Measurements from ENCODE around the gene IL1R2.

The IL1R2 gene

DNA sequence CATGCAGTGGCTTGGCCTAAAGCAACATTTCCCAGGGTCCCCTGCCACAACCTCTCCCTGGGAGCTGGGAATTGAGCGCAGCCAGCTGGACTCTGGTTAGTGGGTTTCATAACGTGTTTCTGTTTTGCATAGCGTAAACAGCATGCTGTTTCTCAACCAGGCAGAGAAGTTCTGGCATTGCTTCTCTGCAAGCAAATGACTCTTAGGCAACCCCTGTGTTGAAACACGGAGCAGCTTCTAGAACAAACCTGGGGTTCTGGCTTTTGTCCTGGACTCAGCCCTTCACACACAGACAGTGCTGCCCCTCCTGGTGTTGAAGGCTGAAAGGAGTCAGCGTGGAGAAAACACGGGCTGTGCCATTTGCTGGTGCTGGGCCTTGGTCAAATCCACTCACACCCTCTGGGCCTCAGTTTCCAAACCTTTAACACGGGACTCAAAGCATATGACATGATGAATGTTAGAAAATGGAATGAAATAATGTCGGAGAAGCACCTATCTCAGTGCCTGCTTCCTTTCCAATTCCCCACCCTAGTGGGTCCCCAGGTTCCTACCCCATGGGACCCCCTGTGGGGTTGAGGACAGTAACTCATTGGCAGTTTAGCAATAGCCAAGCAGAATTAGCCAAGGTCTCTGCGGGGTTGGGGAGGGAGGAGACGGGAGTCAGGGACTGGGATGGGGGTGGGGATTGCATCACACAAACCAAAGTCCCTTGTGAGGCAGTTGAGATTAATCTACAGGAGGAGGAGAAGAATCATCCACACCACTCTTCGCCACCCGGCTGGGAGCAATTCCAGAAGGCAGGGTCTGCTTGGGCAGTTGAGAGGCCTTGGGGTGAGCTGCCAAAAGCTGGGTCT, 30.2 kb upstream of the IL1R2 start:
- no peak overlapping the region for H4K8ac ChIP-seq (ENCODE audit: low read depth, low read length)
- H2BK120ac ChIP-seq (ENCODE audit: low read depth, low read length) = no peak overlapping the region
- H3K23ac ChIP-seq (ENCODE audit: low read length) = no peak overlapping the region
- H3K9ac ChIP-seq (ENCODE audit: low read length) = no peak overlapping the region
- H3K4me1 ChIP-seq (ENCODE audit: control insufficient read depth, low read depth, low read length) = no peaks in the 10 kb centered on the region
- no peak overlapping the region for H2AK5ac ChIP-seq (ENCODE audit: low read length)
- no peak overlapping the region for H3K18ac ChIP-seq (ENCODE audit: low read length)
- H3K27me3 ChIP-seq (ENCODE audit: insufficient read depth, low read length, poor library complexity) = no peaks in the 10 kb centered on the region
- no peak overlapping the region for H2BK5ac ChIP-seq (ENCODE audit: low read length)
- H4K5ac ChIP-seq (ENCODE audit: low read length) = no peak overlapping the region
- no peak overlapping the region for H3K4ac ChIP-seq (ENCODE audit: low read depth, low read length)
- WGBS (ENCODE audit: extremely low coverage, insufficient coverage, low lambda C conversion rate) = no CpG with 5 or more reads among the region's 12 CpGs
- no peak overlapping the region for H3K56ac ChIP-seq (ENCODE audit: low read length)
- H3K4me3 ChIP-seq (ENCODE audit: low read length) = no peak overlapping the region
- H3K79me1 ChIP-seq (ENCODE audit: low read length) = no peaks in the 10 kb centered on the region
- peak; percentile 6 for DNase-seq
- H3K79me2 ChIP-seq (ENCODE audit: control insufficient read depth, insufficient read depth, low read length) = no peaks in the 10 kb centered on the region
- no peak overlapping the region for H3K27ac ChIP-seq (ENCODE audit: low read depth, low read length)
- H3K36me3 ChIP-seq (ENCODE audit: control insufficient read depth, insufficient read depth, low read length) = no peaks in the 10 kb centered on the region
- H2BK15ac ChIP-seq (replicated peaks; ENCODE audit: low read depth) = no peak overlapping the region
- no peak overlapping the region for H3K4me2 ChIP-seq (ENCODE audit: low read length)

DNA sequence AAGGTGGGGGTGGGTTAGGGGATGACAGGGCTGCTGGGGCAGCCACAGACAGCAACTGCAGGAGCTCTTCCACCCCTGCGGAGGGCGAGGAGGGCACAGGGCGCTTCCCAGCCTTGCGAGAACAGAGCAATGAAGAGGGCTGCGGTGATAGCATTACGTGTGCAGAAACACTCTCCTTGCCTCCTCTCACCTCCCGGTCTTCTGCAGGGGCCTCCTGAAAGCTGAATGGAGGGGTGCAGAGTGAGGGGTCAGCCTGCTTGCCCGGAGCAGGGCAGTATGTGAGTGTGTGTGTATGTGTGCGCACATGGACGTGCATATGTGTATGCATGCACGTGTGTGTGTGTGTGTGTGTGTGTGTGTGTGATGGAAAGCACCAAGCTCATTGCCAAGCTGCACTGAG, 29.5 kb upstream of the IL1R2 start:
- no peak overlapping the region for H4K8ac ChIP-seq (ENCODE audit: low read depth, low read length)
- no peak overlapping the region for H2BK5ac ChIP-seq (ENCODE audit: low read length)
- WGBS (ENCODE audit: extremely low coverage, insufficient coverage, low lambda C conversion rate) = no CpG with 5 or more reads among the region's 11 CpGs
- no peak overlapping the region for H3K23ac ChIP-seq (ENCODE audit: low read length)
- no peak overlapping the region for H3K18ac ChIP-seq (ENCODE audit: low read length)
- H2AK5ac ChIP-seq (ENCODE audit: low read length) = no peak overlapping the region
- DNase-seq = no peak
- H3K4me2 ChIP-seq (ENCODE audit: low read length) = no peak overlapping the region
- H3K79me1 ChIP-seq (ENCODE audit: low read length) = no peaks in the 10 kb centered on the region
- no peak overlapping the region for H3K4ac ChIP-seq (ENCODE audit: low read depth, low read length)
- no peaks in the 10 kb centered on the region for H3K27me3 ChIP-seq (ENCODE audit: insufficient read depth, low read length, poor library complexity)
- H3K56ac ChIP-seq (ENCODE audit: low read length) = no peak overlapping the region
- no peak overlapping the region for H3K27ac ChIP-seq (ENCODE audit: low read depth, low read length)
- no peak overlapping the region for H2BK120ac ChIP-seq (ENCODE audit: low read depth, low read length)
- H4K5ac ChIP-seq (ENCODE audit: low read length) = no peak overlapping the region
- H3K9ac ChIP-seq (ENCODE audit: low read length) = no peak overlapping the region
- no peak overlapping the region for H3K4me3 ChIP-seq (ENCODE audit: low read length)
- no peaks in the 10 kb centered on the region for H3K79me2 ChIP-seq (ENCODE audit: control insufficient read depth, insufficient read depth, low read length)
- H2BK15ac ChIP-seq (replicated peaks; ENCODE audit: low read depth) = no peak overlapping the region
- H3K4me1 ChIP-seq (ENCODE audit: control insufficient read depth, low read depth, low read length) = no peaks in the 10 kb centered on the region
- no peaks in the 10 kb centered on the region for H3K36me3 ChIP-seq (ENCODE audit: control insufficient read depth, insufficient read depth, low read length)

DNA sequence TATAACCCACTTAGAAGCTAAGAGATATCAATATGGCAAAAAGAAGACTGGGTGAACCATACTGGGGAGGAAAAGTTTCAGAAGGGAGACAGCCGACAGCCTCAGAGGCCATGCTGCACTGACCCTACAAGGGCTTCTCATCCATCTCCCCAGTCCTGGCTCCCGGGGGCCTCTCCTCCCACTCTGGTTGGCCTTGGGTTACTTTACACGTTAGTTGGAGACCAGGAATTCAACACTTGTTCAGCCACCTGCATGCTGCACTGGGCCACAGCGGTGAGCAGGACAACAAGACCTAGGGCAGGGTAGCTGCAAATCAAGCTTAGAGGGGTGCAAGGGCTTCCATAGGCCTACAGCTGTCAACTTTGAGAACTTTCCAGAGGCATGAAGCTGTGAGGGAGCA, 28.6 kb upstream of the IL1R2 start:
- H2AK5ac ChIP-seq (ENCODE audit: low read length) = no peak overlapping the region
- H2BK5ac ChIP-seq (ENCODE audit: low read length) = no peak overlapping the region
- no peaks in the 10 kb centered on the region for H3K27me3 ChIP-seq (ENCODE audit: insufficient read depth, low read length, poor library complexity)
- H3K56ac ChIP-seq (ENCODE audit: low read length) = no peak overlapping the region
- H3K4me1 ChIP-seq (ENCODE audit: control insufficient read depth, low read depth, low read length) = no peaks in the 10 kb centered on the region
- no peak overlapping the region for H3K18ac ChIP-seq (ENCODE audit: low read length)
- no peaks in the 10 kb centered on the region for H3K36me3 ChIP-seq (ENCODE audit: control insufficient read depth, insufficient read depth, low read length)
- H2BK120ac ChIP-seq (ENCODE audit: low read depth, low read length) = no peak overlapping the region
- H3K4me2 ChIP-seq (ENCODE audit: low read length) = no peak overlapping the region
- H2BK15ac ChIP-seq (replicated peaks; ENCODE audit: low read depth) = no peak overlapping the region
- H3K79me1 ChIP-seq (ENCODE audit: low read length) = no peaks in the 10 kb centered on the region
- no peak overlapping the region for H4K8ac ChIP-seq (ENCODE audit: low read depth, low read length)
- no peaks in the 10 kb centered on the region for H3K79me2 ChIP-seq (ENCODE audit: control insufficient read depth, insufficient read depth, low read length)
- H3K27ac ChIP-seq (ENCODE audit: low read depth, low read length) = no peak overlapping the region
- no peak overlapping the region for H3K9ac ChIP-seq (ENCODE audit: low read length)
- H4K5ac ChIP-seq (ENCODE audit: low read length) = no peak overlapping the region
- H3K4ac ChIP-seq (ENCODE audit: low read depth, low read length) = no peak overlapping the region
- no CpG with 5 or more reads among the region's 4 CpGs for WGBS (ENCODE audit: extremely low coverage, insufficient coverage, low lambda C conversion rate)
- DNase-seq = no peak
- H3K4me3 ChIP-seq (ENCODE audit: low read length) = no peak overlapping the region
- no peak overlapping the region for H3K23ac ChIP-seq (ENCODE audit: low read length)

DNA sequence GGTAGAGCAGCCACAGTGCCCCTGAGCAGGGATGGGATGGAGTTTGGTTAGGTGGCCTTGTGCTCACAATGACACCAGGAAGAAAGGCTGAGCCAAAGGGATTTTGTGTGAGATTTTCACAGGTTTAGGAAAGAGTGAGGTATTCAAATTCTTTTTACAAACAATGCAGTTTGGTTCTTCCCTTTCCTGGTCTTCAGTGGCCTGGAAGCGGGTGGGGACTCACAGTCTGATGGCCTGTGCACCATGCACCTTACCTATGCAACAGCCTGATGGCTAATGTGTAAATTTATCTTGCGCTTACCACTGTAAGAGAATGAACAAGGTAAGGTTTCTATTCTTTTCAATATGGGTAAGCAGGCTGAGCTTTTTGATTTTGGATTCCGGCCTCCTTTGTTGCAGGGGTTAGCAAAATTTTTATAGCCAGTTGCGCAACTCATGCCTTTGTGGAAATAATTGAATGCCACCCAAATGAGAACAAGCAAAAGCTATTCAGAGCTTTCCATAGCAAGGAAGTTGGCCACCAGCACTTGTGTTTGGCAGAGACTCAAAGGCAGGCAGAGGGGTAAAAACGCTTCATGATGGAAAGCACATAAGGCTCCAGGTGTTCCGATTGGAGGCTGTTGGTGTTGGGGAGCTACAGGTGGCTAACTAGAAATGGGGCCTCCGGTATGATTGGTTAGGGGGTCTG, 23.8 kb upstream of the IL1R2 start:
- no peak overlapping the region for H3K9ac ChIP-seq (ENCODE audit: low read length)
- no peak overlapping the region for H3K27ac ChIP-seq (ENCODE audit: low read depth, low read length)
- DNase-seq = no peak
- no peak overlapping the region for H3K4me2 ChIP-seq (ENCODE audit: low read length)
- H2BK15ac ChIP-seq (replicated peaks; ENCODE audit: low read depth) = no peak overlapping the region
- no peaks in the 10 kb centered on the region for H3K79me1 ChIP-seq (ENCODE audit: low read length)
- H2BK120ac ChIP-seq (ENCODE audit: low read depth, low read length) = no peak overlapping the region
- no peak overlapping the region for H4K8ac ChIP-seq (ENCODE audit: low read depth, low read length)
- no peak overlapping the region for H3K56ac ChIP-seq (ENCODE audit: low read length)
- H3K36me3 ChIP-seq (ENCODE audit: control insufficient read depth, insufficient read depth, low read length) = no peaks in the 10 kb centered on the region
- no peak overlapping the region for H2BK5ac ChIP-seq (ENCODE audit: low read length)
- no peak overlapping the region for H2AK5ac ChIP-seq (ENCODE audit: low read length)
- no peak overlapping the region for H4K5ac ChIP-seq (ENCODE audit: low read length)
- no peaks in the 10 kb centered on the region for H3K27me3 ChIP-seq (ENCODE audit: insufficient read depth, low read length, poor library complexity)
- no peak overlapping the region for H3K18ac ChIP-seq (ENCODE audit: low read length)
- no peaks in the 10 kb centered on the region for H3K4me1 ChIP-seq (ENCODE audit: control insufficient read depth, low read depth, low read length)
- no CpG with 5 or more reads among the region's 7 CpGs for WGBS (ENCODE audit: extremely low coverage, insufficient coverage, low lambda C conversion rate)
- no peak overlapping the region for H3K4ac ChIP-seq (ENCODE audit: low read depth, low read length)
- H3K23ac ChIP-seq (ENCODE audit: low read length) = no peak overlapping the region
- H3K4me3 ChIP-seq (ENCODE audit: low read length) = no peak overlapping the region
- H3K79me2 ChIP-seq (ENCODE audit: control insufficient read depth, insufficient read depth, low read length) = no peaks in the 10 kb centered on the region

DNA sequence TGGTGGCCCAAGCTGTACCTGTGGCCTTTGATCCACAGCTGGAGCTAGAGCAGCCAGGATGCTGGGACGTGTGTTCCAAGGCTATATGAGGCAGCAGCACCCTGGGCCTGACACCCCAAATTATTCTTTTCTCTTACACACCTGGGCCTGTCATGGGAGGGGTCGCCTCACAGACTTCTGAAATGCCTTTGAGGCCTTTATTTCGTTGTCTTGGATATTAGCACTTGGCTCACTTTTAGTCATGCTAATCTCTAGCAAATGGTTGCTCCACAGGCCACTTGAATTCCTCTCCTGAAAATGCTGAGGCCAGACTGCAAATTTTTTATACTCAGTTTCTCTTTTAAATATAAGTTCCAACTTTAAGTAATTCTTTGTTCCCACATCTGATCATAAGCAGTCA, 22.0 kb upstream of the IL1R2 start:
- Histone ChIP-seq H2AK5ac (ENCODE audit: low read length) (no peak overlapping the region), H3K9ac (ENCODE audit: low read length) (no peak overlapping the region), H3K79me1 (ENCODE audit: low read length) (no peaks in the 10 kb centered on the region), H3K4ac (ENCODE audit: low read depth, low read length) (no peak overlapping the region), H2BK5ac (ENCODE audit: low read length) (no peak overlapping the region), H3K18ac (ENCODE audit: low read length) (no peak overlapping the region), H3K79me2 (ENCODE audit: control insufficient read depth, insufficient read depth, low read length) (no peaks in the 10 kb centered on the region), H3K56ac (ENCODE audit: low read length) (no peak overlapping the region), H4K5ac (ENCODE audit: low read length) (no peak overlapping the region), H3K36me3 (ENCODE audit: control insufficient read depth, insufficient read depth, low read length) (no peaks in the 10 kb centered on the region), H3K23ac (ENCODE audit: low read length) (no peak overlapping the region), H3K4me2 (ENCODE audit: low read length) (no peak overlapping the region), H3K27me3 (ENCODE audit: insufficient read depth, low read length, poor library complexity) (no peaks in the 10 kb centered on the region), H2BK15ac (replicated peaks; ENCODE audit: low read depth) (no peak overlapping the region), H3K4me1 (ENCODE audit: control insufficient read depth, low read depth, low read length) (no peaks in the 10 kb centered on the region), H4K8ac (ENCODE audit: low read depth, low read length) (no peak overlapping the region), H2BK120ac (ENCODE audit: low read depth, low read length) (no peak overlapping the region), H3K27ac (ENCODE audit: low read depth, low read length) (no peak overlapping the region), H3K4me3 (ENCODE audit: low read length) (no peak overlapping the region)
- no CpG with 5 or more reads among the region's 3 CpGs for WGBS (ENCODE audit: extremely low coverage, insufficient coverage, low lambda C conversion rate)
- DNase-seq = no peak
